HG03460 (cell line): ENCODE data around the gene UVRAG.
"Not testable (repeated sequence)": the region's sequence is repeated elsewhere in the genome, so short reads cannot be mapped to it uniquely, and the experiment has no call there.

Source experiments
- ATAC-seq: cut with Tn5 transposase; IDR thresholded peaks from one replicate; pipeline ENCODE4 v1.9.1; 2021; ENCODE audit not compliant: unreplicated experiment

The UVRAG gene

DNA sequence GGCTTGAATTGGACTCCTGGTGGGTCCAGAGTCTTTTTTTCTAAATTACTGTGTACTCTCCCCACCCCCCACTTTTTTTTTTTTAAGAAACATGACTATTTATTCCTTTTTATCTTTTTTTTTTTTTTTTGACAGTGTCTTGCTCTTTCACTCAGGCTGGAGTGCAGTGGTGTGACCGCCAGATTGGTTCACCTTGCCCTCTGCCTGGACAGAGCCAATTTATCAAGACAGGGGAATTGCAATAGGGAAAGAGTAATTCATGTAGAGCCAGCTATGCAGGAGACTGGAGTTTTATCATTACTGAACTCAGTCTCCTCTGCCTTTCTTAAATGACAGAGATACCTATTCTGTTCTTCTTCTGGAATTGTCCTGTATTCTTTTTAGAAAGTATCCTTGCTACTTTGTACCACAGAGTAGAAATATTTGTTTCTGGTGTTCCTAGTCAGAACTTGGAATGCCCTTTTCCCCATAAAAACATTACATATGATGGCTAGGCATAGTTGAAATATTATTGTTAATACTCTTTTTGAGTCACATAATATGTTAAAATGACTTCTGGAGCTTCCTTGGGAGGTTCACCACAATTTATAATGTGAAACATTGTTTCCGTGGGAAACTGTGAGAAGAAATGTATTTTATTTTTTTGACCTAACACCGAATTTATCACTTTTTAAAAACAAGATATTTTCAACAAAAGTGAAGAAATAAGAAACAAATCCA lies 95.6 kb downstream of the UVRAG start:
- ATAC-seq, result no peak

DNA sequence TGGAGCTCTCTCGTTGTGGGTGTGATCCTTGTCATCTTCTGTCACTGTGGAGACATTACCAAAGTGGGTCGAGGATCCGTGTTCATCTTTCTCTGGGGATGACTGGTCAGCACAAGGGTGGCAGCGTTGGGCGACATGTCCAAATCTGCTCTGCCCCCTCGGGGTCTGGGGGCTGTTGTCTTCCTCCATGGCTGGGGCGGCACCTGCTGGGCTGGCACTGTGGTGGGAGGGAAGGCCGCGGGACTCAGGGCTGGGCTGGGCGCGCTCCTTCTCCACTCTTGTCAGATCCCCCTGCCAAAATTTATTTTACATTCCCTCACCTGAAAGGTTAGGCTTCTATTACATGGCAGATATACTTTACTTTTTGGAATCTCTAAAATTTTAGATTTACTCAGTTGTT lies 96.4 kb downstream of the UVRAG start:
- no peak for ATAC-seq

DNA sequence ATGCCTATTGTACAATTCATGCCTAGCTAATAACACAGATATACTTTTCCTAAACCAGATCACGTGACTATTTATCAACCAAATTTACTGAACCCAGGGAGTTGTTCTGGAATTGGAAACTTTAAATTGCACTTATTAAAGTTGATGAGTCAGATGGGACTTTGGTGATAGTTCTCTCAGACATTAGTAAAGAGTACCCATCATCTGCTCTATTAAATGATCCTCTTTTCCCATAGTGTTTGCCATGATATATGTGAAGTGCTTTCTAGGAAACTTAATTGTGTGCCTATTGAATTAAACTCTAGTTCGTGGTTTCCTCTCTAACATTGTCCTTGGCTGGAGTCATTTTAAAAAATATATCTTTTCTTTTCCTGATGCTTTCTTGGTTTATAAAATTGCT lies 99.0 kb downstream of the UVRAG start:
- no peak for ATAC-seq

DNA sequence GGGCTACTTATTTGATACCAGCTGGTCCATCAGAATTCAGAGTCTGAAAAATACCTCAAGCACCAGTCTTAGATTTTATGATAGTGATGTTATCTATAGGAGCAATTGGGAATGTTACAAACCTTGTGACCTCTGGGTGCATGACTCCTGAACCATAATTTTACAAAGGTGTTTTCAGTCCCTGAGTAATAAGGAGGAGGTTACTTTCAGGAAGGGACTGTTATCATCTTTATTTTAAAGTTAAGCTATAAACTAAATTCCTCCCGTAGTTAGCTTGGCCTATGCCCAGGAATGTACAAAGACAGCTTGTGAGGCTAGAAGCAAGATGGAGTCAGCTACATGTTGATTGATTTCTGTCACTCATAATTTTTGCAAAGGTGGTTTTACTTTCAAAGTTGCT lies 101.9 kb downstream of the UVRAG start:
- no peak for ATAC-seq

DNA sequence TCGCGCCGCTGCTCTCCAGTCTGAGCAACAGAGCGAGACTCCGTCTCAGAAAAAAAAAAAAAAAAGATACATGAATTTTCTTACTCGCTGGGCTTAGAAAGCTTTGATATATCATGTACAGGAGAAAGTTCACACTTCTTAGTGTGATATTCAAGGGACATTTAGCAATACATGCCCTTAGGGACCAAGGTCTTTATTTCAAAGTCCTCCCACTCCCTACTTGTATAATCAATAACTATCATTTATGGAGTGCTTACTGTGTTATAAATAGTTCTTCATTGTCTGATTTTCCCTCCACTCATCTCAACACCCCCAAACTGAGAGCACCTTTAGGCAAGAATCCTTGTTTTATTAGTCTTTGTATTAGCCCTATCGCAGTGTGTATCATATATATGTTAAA lies 103.3 kb downstream of the UVRAG start:
- ATAC-seq, result no peak

DNA sequence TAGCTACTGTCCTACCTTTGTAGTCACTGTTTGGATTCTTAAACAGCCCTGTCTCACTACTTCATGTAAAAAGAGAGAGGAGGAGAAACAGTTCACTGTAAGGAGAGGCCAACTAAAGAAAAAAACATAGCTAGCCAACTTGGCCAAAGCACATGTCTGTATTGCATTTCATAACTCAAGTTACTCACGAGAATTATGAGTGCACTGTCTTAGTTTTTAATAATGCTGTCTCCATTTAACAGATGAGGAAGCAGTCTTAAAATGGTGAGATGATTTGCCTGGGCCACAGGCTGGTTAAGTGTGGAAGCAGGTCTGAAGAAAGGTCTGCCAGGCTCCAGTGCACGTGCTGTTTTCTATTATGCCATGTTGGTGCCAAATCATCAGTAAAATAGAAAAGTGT lies 104.5 kb downstream of the UVRAG start:
- no peak for ATAC-seq

DNA sequence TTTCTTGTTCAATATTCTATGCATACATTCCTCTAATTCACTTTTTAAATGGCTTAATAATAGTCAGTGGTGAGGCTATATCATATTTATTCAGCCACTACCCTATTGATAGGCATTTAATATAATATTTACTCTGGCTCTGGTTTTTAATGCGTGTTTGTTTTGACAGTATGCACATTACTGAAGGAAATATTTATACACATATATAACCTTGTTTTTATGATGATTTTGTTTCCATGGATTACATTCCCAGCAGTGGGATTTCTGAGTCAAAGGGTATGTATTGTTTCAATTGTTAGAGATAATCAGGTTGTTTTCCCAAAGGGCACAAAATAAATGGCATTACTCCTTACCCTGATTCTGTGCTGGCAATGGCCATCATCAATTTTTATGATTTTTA lies 105.8 kb downstream of the UVRAG start:
- no peak for ATAC-seq

DNA sequence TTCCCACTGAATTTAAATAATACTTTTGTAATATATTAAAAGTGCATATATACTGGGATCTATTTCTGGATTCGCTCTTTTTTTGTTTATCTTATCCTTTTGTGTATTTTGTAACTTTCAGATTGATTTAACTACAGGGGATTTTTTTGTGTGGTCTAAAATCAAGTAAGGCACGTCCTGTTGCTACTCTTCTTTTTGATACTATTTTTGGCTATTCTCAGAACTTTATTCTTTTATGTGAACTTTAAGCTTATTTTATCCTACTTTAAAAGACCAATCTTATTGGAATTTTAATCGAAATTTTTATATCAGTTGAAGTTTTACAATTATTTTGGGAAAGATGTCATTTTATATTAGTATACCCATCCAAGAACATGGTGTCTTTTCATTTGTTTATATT lies 106.8 kb downstream of the UVRAG start:
- ATAC-seq, result no peak

DNA sequence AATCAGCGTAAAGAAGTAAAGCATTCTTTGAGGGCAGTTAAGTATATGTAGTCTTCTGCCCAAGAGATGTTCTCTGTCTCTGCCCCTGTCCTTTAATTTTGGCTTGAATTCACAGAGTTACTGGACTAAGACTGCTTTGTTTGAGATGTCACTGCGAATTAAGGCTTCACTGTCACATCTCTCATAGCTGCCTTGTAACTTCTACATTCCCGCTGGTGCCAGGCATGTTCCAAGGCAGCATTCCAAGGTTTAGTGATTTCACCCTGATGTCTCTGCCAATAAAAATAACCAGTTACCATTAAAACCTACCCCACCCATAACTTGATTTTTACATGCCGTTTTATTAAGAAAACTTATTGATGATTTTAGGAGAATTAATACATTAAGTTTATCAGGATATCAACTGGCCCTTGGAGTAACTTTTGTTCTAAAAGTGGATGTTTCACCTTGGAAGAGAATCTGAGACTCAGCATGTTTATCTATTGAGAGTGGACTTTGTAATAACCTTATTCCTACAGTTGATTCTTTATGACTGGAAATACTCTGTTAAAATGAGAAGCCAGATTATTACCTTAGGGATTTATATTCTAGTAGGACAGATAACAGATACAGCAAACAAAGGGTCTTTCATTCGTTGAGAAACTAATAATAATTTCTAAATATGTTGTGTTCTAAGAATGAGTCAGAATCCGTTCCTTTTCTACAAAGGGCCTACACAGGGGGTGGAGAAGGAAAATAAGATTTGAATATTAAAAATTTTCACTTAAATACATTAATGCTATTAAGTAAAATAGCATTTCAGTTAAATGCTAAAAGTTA lies 110.2 kb downstream of the UVRAG start:
- no peak for ATAC-seq

DNA sequence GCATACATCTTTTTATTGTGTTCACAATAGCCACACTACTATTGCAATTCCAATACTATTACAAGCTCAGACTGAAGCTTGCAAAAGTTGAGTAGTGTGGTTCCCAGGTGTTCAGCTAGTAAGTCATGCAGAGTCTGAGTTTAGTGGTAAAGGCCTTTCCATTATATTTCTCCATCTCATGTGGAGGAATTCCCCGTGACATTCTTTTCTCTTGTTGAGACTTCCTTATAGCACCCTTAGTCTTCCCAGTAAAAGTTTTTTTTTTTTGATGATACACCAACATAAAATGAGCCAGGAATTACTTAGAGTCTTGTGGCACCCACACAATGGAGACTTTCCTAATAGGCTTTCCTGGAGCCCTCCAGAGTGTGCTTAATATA lies 110.8 kb downstream of the UVRAG start:
- no peak for ATAC-seq

DNA sequence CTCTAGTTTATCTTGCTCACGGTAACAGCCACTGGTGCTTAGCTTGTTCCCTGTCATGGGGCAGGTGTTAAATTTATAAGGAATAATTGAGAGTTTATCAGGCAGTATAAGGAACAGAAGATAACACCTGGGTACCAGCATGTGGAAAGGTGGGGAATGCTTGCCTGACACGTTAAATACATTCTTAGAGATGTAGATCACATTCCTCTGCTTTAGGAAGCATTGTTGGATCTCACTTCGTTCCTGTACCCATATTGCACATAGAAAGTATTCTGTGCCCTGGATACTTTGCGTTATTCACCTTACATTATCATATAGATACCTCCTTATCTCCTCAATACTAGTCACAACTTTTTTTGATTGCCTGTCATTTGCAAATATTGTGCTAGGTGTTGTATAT lies 114.7 kb downstream of the UVRAG start:
- ATAC-seq, result no peak

DNA sequence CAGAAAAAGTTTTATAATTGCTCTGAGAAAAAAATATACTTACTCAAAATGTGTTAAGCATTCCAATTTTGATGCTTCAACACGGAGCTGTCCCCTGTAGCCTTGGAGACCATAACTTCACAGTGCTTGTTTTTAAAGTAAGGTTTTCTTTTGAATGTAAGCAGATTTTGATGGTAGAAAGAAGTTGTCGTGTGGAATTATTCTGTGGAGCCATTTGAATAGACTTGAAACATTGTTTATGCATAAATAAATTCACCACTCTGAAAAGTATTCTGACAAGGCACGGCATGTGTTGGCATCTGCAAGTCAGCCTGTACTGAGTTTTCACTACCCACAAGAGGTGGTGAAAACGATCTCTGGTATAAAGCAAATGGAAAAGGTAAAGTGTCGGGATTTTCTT lies 115.5 kb downstream of the UVRAG start:
- ATAC-seq, result no peak

DNA sequence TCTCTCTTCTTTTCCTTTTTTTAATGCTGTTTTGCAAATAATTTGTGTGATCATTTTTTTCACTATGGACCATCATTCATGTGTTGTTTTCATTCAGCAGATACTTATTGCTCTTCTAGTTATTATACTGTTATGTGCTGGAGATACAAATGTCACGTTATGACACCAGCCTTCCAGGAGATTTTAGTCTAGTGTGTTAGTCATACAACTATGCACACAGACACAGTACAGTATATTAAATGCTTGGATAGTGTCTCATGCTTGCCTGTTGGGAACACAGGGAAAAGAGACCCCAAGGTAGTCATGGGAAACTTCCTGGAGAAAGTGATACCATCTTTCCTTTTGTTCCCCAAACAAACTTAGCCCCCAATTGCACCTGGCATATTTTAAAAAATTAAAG lies 116.1 kb downstream of the UVRAG start:
- ATAC-seq, result no peak

DNA sequence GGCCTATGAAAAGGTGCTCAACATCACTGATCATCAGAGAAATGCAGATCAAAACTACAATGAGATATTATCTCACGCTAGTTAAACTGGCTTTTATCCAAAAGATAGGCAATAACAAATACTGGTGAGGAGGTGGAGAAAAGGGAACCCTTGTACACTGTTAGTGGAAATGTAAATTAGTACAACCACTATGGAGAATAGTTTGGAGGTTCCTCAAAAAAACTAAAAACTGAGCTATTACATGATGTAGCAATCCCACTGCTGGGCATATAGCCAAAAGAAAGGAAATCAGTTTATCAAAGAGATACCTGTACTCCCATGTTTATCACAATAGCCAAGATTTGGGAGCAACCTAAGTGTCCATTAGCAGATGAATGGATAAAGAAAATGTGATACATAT lies 118.7 kb downstream of the UVRAG start:
- ATAC-seq, result not testable (repeated sequence)

DNA sequence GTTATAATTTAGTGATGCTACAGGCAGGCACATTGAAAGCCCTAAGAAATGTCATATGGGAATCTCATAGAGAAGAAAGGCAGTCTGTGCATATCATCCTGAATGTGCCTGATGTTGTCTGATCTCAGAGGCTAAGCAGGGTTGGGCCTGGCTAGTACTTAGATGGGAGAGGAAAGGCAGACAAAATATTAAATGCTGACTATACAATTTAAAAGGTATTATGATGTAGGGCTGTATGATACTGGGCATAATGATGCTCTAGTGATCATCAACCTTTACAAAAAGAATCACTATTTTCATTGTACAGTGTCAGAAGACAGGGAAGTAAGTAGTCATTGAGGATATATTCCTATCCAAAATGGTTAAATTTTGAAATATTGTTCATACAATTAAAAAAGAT lies 119.8 kb downstream of the UVRAG start:
- ATAC-seq, result no peak

DNA sequence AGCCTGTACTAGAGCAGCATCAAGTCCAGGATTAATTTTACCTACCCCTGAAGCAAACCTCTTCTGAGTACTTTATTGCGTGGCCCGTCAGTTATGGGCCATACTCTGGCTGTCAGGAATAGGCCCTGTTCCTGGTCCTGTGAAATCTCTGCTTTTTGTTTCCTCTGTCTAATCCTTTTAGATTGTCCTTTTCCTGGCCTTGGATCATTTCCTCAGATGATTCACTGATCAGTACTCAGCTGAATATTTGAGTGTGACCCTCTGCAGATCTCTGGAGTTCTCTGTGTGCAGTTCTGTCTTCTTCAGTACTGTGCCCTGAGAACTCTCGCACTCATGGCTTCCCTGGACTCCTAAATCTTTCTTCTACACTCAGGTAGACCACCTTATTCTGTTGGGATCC lies 123.5 kb downstream of the UVRAG start:
- ATAC-seq, result no peak

DNA sequence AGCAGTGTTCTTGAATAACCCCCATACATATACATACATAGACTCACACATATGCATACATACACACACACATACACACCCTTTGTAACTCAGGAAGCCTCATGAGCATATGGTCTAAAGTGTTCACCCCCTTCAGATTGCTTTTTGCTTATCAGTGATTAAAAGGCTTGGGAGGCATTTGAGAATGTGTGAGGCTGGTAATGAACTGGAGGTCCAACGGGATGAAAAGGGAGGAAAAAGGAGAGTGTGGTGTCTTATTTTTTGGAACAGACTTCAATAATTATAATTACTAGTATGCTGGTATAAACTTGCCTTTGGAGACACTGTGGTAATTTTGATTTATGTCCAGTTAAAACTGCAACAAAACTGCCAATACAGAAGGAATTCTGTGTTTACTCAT lies 124.5 kb downstream of the UVRAG start:
- no peak for ATAC-seq

DNA sequence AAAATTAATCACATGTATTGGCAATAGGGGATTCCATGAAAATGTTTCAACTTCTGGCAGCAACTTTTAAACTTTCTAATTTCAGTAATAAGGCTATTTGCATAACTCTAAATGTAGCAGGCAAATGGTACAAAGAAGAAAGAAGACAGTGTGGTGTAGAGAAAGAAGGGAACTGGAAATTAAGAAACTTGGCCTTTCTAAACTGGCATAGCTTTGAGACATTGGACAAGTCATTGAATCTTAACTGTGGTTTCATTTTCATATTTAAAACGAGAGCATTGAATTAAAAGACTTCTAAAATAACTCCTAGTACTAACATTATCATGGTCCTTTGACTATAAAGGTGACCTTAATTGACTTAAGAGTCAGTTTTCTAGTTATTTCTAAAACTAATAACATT lies 125.0 kb downstream of the UVRAG start:
- no peak for ATAC-seq

DNA sequence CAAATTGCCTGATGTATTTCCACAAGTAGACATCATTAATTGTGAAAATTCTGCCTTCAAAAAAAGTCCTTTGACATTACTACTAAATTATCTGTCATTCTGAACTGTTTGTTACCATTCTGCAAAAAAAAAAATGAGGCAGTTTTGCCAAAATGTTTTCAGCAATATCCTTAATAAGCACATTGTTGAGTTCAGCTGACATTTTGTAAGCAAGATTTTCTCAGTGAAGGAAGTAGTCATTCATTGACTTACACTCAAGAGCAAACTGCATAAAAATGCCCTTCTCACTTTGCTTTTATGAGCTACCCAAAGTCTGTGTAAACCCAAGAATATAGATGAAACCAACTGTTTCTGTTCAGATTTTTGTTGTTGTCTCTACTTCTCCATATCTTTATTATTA lies 125.9 kb downstream of the UVRAG start:
- no peak for ATAC-seq

DNA sequence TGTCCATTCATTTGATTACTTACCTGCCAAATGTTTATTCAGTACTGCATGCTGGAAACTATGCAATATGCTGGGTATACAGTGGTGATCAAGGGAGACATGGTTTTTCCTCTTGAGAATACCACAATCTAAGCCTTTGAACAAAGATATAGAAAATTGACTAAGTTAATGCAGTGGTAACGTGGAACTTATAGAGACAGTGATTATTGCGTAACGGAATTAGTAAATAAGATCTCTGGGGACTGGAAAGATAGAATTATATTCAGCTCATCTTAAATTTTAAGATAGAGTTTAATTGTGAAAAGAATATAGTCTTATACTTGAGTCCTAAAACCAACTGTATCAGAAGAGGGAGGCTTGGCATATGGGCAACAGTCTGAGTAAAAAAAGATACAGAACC lies 129.5 kb downstream of the UVRAG start:
- no peak for ATAC-seq

DNA sequence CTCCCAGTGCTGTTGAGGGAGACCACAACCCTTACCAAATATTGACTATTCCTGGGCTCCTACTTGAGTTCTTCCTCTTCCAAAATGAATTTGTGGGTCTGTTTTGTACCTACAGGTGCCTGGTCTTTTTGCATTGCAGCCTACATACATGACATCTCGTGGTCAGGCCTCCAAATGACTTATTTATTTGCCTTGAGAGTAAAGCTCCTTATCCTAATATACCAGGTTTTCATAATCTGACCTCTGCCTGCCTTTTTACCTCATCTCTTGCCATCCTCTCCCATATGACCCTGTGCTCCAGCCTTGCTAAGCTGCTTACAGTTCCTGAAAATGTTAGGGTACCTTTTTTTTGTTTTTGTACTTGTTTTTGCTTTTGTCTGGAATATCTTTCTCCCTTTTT lies 130.4 kb downstream of the UVRAG start:
- no peak for ATAC-seq

DNA sequence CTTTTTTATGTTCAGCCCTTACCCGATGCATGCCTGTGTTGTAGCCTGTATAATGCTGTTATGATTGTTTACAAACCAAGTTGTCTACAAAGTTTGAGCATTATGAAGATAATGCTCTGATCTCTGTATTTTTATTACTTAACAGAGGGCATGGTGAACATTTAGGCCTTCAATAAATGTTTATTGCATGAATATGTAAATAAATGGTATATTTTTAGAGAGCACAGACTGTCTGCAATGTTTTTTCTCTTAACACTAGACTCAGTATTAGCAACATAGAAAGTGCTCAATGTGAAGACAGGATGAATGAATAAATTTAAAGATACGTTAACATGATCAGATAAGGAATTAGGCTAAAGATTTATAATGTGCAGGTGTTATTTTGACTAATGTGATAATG lies 130.9 kb downstream of the UVRAG start:
- no peak for ATAC-seq
